GM12873 (cell line): Measurements from ENCODE around the gene DLD.

Source experiments
- TF ChIP-seq, protein P1 (sequence below): IDR thresholded peaks from 2 replicates; pipeline ENCODE4 v1.5.1; 2012; ENCODE audit warnings: low read depth, mild to moderate bottlenecking, moderate library complexity, low read length, control low read depth; ENCODE audit not compliant: insufficient read depth; ENCODE audit errors: missing control alignments

Gene DLD

GRCh38 chr7:107877731-107878382, 13.1 kb upstream of the DLD start:
- TF ChIP-seq, protein P1, sequence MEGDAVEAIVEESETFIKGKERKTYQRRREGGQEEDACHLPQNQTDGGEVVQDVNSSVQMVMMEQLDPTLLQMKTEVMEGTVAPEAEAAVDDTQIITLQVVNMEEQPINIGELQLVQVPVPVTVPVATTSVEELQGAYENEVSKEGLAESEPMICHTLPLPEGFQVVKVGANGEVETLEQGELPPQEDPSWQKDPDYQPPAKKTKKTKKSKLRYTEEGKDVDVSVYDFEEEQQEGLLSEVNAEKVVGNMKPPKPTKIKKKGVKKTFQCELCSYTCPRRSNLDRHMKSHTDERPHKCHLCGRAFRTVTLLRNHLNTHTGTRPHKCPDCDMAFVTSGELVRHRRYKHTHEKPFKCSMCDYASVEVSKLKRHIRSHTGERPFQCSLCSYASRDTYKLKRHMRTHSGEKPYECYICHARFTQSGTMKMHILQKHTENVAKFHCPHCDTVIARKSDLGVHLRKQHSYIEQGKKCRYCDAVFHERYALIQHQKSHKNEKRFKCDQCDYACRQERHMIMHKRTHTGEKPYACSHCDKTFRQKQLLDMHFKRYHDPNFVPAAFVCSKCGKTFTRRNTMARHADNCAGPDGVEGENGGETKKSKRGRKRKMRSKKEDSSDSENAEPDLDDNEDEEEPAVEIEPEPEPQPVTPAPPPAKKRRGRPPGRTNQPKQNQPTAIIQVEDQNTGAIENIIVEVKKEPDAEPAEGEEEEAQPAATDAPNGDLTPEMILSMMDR, result no peak

DNA sequence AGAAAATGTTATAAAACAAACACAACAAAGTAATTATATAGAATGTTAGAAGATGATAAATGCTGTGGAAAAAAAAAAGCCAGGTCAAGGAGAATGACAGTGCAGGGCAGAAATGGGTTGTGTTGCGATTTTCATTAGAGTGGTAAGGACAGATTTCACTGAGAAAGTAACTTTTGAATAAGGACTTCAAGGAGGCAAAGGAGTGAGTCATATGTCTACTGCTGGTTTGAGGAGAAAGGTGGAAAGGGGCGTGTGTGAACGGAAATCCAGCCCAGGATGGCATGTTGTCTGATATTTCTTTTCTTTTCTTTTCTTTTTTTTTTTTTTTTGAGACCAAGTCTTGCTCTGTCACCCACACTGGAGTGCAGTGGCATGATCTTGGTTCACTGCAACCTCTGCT, 12.3 kb upstream of the DLD start:
- TF ChIP-seq, protein P1, result no peak

GRCh38 chr7:107879400-107880035, 11.5 kb upstream of the DLD start:
- TF ChIP-seq, protein P1, result peak; percentile 73

- TF ChIP-seq, protein P1, result no peak
Observed at GRCh38 chr7:107882766-107883165, 8.2 kb upstream of the DLD start.

DNA sequence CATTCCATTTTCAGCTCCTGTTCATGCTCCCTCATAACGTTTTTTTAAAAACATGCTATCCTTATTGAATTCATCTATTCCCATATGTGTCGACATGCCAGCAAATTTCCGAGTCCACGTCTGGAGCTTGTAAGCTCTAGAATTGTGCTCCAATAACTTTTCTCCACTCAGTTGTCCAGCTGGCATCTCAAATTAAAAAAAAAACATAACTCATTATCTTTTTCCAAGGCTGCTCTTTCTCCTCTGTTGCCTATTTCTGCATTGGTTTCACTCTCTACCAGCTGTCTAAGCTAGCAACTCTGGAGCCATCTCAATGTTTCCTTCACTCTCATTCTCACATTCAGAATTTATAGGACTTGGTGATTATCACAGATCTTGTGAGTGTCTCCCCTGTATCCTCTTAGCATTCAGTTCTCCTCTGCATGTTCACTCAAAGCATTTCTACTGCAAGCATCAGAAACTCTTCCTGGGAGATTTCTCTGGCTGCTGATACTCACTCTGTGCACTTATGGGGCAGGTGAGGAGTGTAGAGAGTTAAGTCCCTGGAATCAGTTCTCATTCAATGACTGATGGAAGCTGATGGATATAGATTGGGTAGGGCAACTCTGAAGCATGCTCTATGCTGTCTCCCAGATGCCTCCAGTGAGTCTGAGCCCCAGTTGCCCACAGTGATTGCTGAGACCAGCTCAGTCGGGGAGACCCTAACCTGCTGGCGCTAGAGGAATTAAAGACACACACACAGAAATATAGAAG, 6.7 kb upstream of the DLD start:
- TF ChIP-seq, protein P1, result no peak

DNA sequence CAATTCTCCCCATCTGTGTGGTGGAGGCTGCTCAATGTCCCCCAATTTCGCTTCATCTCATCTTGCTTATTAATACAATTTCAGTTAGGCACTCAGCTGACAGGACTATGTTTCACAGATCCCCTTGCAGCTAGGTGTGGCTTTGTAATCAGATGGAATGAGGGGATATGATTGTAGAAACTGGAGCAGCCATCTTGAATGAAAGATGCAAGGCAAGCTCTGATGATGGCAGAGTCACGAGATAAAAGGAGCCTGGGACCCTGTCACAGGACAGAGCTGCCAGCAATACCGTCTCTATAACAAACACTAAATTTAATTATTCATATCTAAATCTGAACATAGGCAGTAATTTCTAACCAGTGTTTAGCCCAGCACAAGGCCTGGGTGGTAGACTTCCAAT, 991 bp upstream of the DLD start:
- TF ChIP-seq, protein P1, result no peak

DNA sequence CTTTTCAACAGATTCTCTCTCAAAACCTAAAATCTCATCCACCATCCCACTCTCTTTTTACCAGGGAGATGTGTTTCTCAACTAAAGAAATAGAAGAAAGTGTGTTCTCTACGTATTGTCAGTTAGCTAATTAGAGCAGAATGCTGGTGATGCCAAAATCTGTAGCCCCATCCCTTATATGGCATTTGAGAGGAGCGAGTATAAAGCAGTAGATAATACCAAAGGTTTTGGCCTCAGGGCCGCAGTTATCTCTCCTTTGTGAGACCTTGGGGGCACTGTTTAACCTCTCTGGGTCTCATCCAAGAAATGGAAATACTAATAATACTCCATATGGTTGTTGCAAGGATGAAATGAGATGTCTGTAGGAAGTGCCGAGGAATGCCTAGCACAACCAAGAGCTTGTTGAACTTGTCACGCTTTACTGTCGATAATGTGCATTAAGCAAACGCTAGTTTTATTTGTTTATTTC, 456 bp upstream of the DLD start:
- TF ChIP-seq, protein P1, result no peak
